GM12873 (cell line): ENCODE results near the gene GIMAP1.

ENCODE experiments used
- TF ChIP-seq, protein P1 (sequence below): IDR thresholded peaks from 2 replicates; pipeline ENCODE4 v1.5.1; 2012; ENCODE audit warnings: low read depth, mild to moderate bottlenecking, moderate library complexity, low read length, control low read depth; ENCODE audit not compliant: insufficient read depth; ENCODE audit errors: missing control alignments

Gene GIMAP1

DNA sequence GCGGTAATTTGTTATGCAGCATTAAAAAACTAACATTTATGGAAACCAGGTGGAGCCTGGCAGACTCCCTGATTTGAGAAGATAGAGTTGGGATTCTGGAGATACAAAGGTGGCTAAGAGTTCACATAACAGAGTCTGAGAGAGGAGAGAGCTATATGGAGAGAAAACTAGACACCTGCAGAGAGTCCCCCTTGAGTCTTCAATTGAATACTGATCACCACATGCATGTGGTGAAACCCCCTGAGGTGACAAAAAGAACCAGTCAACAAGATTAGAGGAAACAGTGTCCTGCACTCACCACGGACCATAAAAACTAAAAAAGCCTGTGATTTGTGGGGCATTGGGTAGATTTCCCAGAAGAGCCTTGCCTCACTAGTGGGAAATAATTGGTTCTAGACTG is 20.8 kb upstream of the GIMAP1 start:
- TF ChIP-seq, protein P1, sequence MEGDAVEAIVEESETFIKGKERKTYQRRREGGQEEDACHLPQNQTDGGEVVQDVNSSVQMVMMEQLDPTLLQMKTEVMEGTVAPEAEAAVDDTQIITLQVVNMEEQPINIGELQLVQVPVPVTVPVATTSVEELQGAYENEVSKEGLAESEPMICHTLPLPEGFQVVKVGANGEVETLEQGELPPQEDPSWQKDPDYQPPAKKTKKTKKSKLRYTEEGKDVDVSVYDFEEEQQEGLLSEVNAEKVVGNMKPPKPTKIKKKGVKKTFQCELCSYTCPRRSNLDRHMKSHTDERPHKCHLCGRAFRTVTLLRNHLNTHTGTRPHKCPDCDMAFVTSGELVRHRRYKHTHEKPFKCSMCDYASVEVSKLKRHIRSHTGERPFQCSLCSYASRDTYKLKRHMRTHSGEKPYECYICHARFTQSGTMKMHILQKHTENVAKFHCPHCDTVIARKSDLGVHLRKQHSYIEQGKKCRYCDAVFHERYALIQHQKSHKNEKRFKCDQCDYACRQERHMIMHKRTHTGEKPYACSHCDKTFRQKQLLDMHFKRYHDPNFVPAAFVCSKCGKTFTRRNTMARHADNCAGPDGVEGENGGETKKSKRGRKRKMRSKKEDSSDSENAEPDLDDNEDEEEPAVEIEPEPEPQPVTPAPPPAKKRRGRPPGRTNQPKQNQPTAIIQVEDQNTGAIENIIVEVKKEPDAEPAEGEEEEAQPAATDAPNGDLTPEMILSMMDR = no peak

DNA sequence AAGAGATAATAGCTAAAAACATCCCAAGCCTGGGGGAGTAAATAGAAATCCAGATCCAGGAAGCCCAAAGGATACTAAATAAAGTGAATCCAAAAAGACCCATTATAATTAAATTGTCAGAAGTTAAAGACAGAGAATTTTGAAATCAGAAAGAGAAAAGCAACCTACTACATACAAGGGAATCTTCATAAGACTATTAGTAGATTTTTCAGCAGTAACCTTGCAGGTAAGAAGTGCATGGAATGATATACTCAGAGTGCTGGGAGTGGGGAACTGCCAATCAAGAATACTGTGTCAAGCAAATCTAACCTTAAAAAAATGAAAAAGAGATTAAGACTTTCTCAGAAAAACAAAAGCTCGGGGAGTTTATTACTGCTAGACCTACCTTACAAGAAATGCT is 13.2 kb upstream of the GIMAP1 start:
- TF ChIP-seq, protein P1 = no peak

DNA sequence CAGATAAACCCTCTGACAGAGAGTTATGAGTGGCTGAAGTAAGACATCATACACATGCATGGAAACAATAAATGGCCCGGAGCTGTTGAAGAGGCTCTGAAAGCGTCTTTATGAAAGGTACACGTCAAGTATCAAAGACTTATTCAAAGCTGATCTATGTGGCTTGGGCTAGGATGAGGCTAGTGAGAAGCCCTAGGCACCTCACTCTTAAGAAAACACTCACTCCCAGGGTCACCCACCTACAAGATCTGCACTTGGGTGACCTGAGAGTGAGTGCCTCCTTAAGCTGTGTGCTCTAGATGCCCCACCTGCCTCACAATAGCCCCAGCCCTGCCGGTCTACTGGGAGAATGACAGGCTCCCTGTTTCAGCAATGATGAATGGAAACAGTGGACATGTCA is 1.1 kb upstream of the GIMAP1 start:
- TF ChIP-seq, protein P1 = no peak

DNA sequence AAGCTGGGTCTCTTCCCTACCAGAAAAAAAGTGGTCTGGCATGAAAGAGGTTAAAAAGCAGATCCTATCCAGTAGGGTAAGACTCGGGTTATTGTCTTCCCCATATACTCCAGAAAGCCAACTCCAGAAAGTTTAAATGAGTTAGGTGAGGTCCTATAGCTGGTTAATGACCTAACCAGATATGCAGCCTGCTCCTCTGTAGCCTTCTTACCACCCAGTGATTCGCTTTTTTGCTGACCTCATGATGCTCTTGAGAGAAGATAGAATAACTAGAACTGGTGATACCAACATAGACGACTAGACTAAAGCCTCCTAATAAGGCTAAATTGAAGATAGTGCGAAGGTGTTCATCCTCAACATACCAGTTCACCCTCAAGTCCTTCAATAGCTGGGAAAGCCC is 675 bp upstream of the GIMAP1 start:
- TF ChIP-seq, protein P1 = no peak

DNA sequence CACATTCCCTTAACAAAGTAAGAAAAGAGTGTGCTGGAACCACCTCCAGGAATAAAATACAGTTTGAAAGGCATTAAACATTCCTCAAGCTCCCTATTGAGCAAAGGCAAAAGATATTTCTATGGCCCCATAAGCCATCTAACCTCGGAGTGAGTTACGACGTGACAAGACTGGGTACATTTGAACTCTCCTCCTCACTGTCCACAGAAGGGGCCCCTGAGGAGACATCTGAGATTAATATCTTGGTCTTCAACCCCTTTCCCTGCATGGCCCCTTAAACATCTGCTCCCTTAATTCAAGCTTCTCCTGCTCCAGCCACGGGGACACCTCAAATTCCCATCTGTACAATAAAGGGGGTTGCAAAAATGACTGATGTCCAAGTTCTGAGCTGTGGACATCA is 526 bp downstream of the GIMAP1 start:
- TF ChIP-seq, protein P1 = no peak

DNA sequence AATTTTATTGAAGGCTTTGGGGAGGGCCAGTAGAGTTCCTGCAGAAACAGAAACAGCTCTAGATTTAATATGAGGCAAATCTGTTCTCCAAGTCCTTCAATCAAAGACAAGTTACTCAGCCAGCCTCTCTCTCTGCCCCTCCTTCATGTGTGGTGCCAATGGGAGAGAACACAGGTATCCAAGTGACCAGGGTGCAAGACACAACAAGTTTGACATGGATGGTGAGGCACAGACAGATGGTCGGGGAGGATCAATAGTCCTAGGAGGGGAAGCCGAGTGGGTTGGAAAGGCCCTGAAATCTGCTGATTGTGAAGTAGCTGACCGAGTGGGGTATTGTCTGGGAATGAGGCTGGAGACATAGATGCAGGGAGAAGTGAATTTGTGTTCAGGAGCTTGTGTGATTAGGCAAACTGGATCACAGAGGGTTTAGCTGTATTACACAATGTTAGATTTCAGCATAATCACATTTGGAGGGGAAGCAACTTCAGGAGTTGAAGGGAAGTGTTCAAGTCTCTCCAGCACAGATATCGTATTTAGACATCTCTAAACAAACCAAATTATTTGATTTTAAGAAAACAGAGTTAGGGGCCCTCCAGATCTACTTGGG is 1.5 kb downstream of the GIMAP1 start:
- TF ChIP-seq, protein P1 = no peak

DNA sequence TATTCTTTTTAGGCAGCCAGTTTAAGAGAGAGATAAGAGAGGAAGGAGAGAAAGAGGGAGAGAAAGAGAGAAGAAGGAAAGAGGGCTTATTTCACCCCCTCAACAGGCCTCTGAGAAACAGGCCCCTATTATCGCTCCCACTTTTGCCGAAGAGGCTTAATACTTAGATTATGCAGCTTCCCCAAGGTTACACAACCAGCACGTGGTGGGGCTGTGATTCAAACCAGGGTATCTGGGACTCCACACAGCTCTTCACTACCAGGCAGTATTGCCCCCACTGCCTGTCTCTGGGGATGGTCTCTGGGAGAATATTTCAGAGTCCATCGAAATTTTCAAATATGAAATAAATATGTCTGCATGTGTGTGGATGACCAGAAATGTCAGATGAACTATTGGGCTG is 3.0 kb downstream of the GIMAP1 start:
- TF ChIP-seq, protein P1 = no peak
